Osteoblast (primary cell): ENCODE measurements around the gene NFYA. TPM values are rescaled to one million over a fixed set of nuclear protein-coding genes. Genes with fewer than 3 reads are reported as not detected.

Source experiments
- DNase-seq: peaks from one replicate; pipeline ENCODE4 v3.0.0; 2011; ENCODE audit warnings: low spot score, mixed read lengths; ENCODE audit not compliant: insufficient read length; ENCODE audit errors: missing footprints
- H2AFZ ChIP-seq: 2 replicates; pipeline ENCODE4 v1.6.0; 2011; ENCODE audit warnings: mild to moderate bottlenecking, low read length
- H3K27ac ChIP-seq: 2 replicates; pipeline ENCODE4 v1.5.1; 2011; ENCODE audit warnings: mild to moderate bottlenecking, low read depth, low read length, moderate library complexity
- H3K27me3 ChIP-seq: 2 replicates; pipeline ENCODE4 v1.6.0; 2012; ENCODE audit warnings: mild to moderate bottlenecking, control low read depth, inconsistent platforms, low read length, moderate library complexity; ENCODE audit not compliant: insufficient read depth
- H3K36me3 ChIP-seq: 2 replicates; pipeline ENCODE4 v1.5.1; 2011; ENCODE audit warnings: mild to moderate bottlenecking, low read length, control low read depth, moderate library complexity; ENCODE audit not compliant: insufficient read depth
- H3K4me1 ChIP-seq: 2 replicates; pipeline ENCODE4 v1.5.1; 2011; ENCODE audit warnings: mild to moderate bottlenecking, low read length, control low read depth, moderate library complexity; ENCODE audit not compliant: insufficient read depth
- H3K4me2 ChIP-seq: 2 replicates; pipeline ENCODE4 v1.6.0; 2011; ENCODE audit warnings: mild to moderate bottlenecking, low read length; ENCODE audit not compliant: insufficient read depth
- H3K4me3 ChIP-seq: fragments of 200-600 bp; sonication (generic); 3 replicates; pipeline ENCODE4 v1.5.1; 2012; ENCODE audit warnings: mild to moderate bottlenecking, low read length, inconsistent platforms; ENCODE audit not compliant: insufficient read depth
- H3K79me2 ChIP-seq: 2 replicates; pipeline ENCODE4 v1.6.0; 2012; ENCODE audit warnings: mild to moderate bottlenecking, low read length, control low read depth, inconsistent platforms; ENCODE audit not compliant: insufficient read depth
- H3K9me3 ChIP-seq: 2 replicates; pipeline ENCODE4 v1.5.1; 2011; ENCODE audit warnings: low read depth, low read length, control low read depth
- H4K20me1 ChIP-seq: 2 replicates; pipeline ENCODE4 v1.6.0; 2012; ENCODE audit warnings: mild to moderate bottlenecking, low read length, control low read depth; ENCODE audit not compliant: insufficient read depth
- total RNA-seq: library from RNA; depleted of rRNA; stranded (reverse); fragments of >200 nt; gene quantifications from 2 replicates; pipeline ENCODE4 v1.2.3, GENCODE V29; 2012
- TF ChIP-seq, protein P1 (sequence below): IDR thresholded peaks from 2 replicates; pipeline ENCODE4 v1.5.1; 2011; ENCODE audit warnings: mild to moderate bottlenecking, low read depth, low read length, moderate library complexity; ENCODE audit errors: extremely low read depth

Gene NFYA
- total RNA-seq, 1 donor = 8.0 TPM

DNA sequence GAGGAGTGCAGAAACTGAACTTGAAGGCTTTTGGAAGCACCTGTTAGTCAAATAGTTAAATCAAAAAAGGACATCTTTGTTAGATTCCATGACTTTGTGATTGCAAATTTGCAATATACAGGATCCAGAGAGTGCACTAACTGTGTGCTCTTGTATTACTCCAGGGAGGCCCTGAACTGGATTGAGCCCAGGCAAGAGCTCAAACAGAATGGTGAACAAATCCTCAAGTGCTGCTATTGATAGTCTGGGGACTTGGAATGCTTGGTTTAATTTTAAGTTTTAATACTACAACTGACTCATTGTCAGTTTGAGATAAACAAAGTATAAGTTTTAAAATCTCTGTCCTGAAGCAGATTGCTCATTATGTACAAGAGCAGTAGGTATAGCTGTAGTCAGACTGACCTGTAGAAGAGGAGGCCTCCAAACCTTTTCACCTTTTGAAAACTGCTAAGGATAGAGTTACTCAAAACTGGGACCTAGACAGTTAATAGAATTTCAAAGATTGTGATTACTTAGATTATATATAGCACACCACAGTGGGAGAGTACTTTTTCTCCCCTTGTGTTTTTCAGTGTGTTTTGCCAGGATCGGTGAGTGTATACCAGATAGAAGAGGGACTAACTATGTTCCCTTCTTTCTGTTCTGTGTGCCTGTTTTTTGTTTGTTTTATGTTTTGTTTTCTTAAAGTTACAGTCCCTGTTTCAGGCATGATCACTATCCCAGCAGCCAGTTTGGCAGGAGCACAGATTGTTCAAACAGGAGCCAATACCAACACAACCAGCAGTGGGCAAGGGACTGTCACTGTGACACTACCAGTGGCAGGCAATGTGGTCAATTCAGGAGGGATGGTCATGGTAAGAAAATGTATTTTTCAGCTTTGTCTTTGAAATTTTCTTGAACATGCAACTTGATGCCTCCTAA, 18.3 kb downstream of the NFYA start:
- Histone ChIP-seq H3K27ac (no peak overlapping the region), H3K36me3 (peaks cover 62% of the 10 kb centered on the region), H3K4me2 (no peak overlapping the region), H3K79me2 (peaks cover 3% of the 10 kb centered on the region), H3K4me3 (no peak overlapping the region), H3K4me1 (no peaks in the 10 kb centered on the region), H3K9me3 (no peaks in the 10 kb centered on the region), H3K27me3 (no peaks in the 10 kb centered on the region), H4K20me1 (no peaks in the 10 kb centered on the region), H2AFZ (no peak overlapping the region)
- DNase-seq = no peak
- TF ChIP-seq, protein P1, sequence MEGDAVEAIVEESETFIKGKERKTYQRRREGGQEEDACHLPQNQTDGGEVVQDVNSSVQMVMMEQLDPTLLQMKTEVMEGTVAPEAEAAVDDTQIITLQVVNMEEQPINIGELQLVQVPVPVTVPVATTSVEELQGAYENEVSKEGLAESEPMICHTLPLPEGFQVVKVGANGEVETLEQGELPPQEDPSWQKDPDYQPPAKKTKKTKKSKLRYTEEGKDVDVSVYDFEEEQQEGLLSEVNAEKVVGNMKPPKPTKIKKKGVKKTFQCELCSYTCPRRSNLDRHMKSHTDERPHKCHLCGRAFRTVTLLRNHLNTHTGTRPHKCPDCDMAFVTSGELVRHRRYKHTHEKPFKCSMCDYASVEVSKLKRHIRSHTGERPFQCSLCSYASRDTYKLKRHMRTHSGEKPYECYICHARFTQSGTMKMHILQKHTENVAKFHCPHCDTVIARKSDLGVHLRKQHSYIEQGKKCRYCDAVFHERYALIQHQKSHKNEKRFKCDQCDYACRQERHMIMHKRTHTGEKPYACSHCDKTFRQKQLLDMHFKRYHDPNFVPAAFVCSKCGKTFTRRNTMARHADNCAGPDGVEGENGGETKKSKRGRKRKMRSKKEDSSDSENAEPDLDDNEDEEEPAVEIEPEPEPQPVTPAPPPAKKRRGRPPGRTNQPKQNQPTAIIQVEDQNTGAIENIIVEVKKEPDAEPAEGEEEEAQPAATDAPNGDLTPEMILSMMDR = no peak

DNA sequence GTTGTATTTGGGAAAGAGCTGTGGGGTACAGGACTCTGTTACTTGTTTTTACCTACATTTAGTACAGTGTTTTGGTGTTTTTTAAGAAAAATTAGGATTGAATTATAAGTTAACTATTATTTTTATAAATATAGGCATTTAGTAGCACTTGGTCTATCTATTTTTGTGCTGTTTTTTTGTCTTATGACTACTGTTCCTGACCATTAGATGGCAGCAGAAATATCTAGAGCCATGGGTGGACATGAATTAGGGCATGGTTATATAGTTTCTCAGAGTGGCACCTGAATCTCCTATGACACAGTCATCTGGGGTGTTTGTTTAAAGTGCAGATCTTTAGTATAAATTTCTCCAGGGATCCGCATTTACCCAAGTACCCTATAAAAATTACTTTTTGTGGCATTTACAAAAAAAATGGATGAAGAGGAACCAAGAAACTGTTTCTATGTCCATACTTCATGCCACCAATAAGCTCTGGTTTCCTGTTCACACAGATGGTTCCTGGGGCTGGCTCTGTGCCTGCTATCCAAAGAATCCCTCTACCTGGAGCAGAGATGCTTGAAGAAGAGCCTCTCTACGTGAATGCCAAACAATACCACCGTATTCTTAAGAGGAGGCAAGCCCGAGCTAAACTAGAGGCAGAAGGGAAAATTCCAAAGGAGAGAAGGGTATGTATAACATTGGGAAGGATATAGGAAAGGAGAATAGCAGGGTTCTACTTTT, 19.8 kb downstream of the NFYA start:
- peaks cover 77% of the 10 kb centered on the region for H3K36me3 ChIP-seq
- H2AFZ ChIP-seq = no peak overlapping the region
- H3K4me3 ChIP-seq = no peak overlapping the region
- no peak overlapping the region for H3K4me2 ChIP-seq
- no peaks in the 10 kb centered on the region for H4K20me1 ChIP-seq
- no peaks in the 10 kb centered on the region for H3K27me3 ChIP-seq
- H3K9me3 ChIP-seq = no peaks in the 10 kb centered on the region
- peak; percentile 59 for DNase-seq
- peaks cover 6% of the 10 kb centered on the region for H3K4me1 ChIP-seq
- H3K79me2 ChIP-seq = no peaks in the 10 kb centered on the region
- TF ChIP-seq, protein P1 = peak; percentile 57
- H3K27ac ChIP-seq = no peak overlapping the region

DNA sequence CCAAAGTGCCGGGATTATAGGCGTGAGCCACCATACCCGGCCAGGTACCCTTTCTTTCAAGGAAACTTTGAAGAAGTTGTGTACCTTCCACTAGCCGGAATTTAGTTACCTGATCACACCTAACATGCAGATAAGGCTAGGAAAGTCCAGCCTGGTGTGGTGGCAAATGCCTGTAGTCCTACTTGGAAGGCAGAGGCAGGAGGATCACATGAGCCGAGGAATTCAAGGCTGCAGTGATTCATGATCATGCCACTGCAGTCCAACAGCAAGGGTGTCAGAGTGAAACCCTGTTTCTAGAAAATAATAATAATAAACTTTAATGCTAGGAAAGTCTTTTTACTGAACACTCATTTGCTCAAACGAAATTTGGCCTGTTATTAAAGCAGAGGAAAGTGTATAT, 21.0 kb downstream of the NFYA start:
- H3K36me3 ChIP-seq = peaks cover 84% of the 10 kb centered on the region
- H3K9me3 ChIP-seq = no peaks in the 10 kb centered on the region
- no peaks in the 10 kb centered on the region for H4K20me1 ChIP-seq
- TF ChIP-seq, protein P1 = no peak
- no peak overlapping the region for H3K4me3 ChIP-seq
- no peak overlapping the region for H3K4me2 ChIP-seq
- H3K27me3 ChIP-seq = no peaks in the 10 kb centered on the region
- no peak for DNase-seq
- H2AFZ ChIP-seq = no peak overlapping the region
- H3K27ac ChIP-seq = no peak overlapping the region
- peaks cover 16% of the 10 kb centered on the region for H3K4me1 ChIP-seq
- H3K79me2 ChIP-seq = no peaks in the 10 kb centered on the region
